ENCODE data around the gene ARHGAP15.

The ARHGAP15 gene

GRCh38 chr2:143582046-143582747 is 453.0 kb downstream of the ARHGAP15 start:
- TF ChIP-seq CTCF (IDR thresholded peaks at IDR 0.05; ENCODE audit: low read depth, low read length): peak; percentile 28
- peak; percentile 10 to 18 for DNase-seq (ENCODE audit: low read depth in 2 of 2)

GRCh38 chr2:143584936-143585335 is 455.7 kb downstream of the ARHGAP15 start:
- TF ChIP-seq CTCF (IDR thresholded peaks at IDR 0.05; ENCODE audit: low read depth, low read length): no peak
- H3K4me3 ChIP-seq (replicated peaks in 1 of 2; ENCODE audit: low read depth in 2 of 2, low read length in 2 of 2): no peak overlapping the region
- no peak for DNase-seq (ENCODE audit: low read depth in 2 of 2)

More at GRCh38 chr2:143582046-143582747, 453.0 kb downstream of the ARHGAP15 start:
- H3K4me3 ChIP-seq (replicated peaks in 1 of 2; ENCODE audit: low read depth in 2 of 2, low read length in 2 of 2): no peak overlapping the region

- no peak overlapping the region for H3K4me3 ChIP-seq (replicated peaks in 1 of 2; ENCODE audit: low read depth in 2 of 2, low read length in 2 of 2)
- no peak for DNase-seq (ENCODE audit: low read depth in 2 of 2)
- TF ChIP-seq CTCF (IDR thresholded peaks at IDR 0.05; ENCODE audit: low read depth, low read length): no peak
Observed at GRCh38 chr2:143586119-143586518, 456.9 kb downstream of the ARHGAP15 start.

GRCh38 chr2:143588746-143589145 is 459.5 kb downstream of the ARHGAP15 start:
- no peak overlapping the region for H3K4me3 ChIP-seq (replicated peaks in 1 of 2; ENCODE audit: low read depth in 2 of 2, low read length in 2 of 2)
- DNase-seq (ENCODE audit: low read depth in 2 of 2): no peak
- no peak for TF ChIP-seq CTCF (IDR thresholded peaks at IDR 0.05; ENCODE audit: low read depth, low read length)

- H3K4me3 ChIP-seq (replicated peaks in 1 of 2; ENCODE audit: low read depth in 2 of 2, low read length in 2 of 2): no peak overlapping the region
- no peak for TF ChIP-seq CTCF (IDR thresholded peaks at IDR 0.05; ENCODE audit: low read depth, low read length)
- DNase-seq (ENCODE audit: low read depth in 2 of 2): no peak
Observed at GRCh38 chr2:143594161-143594560, 464.9 kb downstream of the ARHGAP15 start.

- no peak for DNase-seq (ENCODE audit: low read depth in 2 of 2)
- H3K4me3 ChIP-seq (replicated peaks in 1 of 2; ENCODE audit: low read depth in 2 of 2, low read length in 2 of 2): no peak overlapping the region
- no peak for TF ChIP-seq CTCF (IDR thresholded peaks at IDR 0.05; ENCODE audit: low read depth, low read length)
Observed at GRCh38 chr2:143594745-143595144, 465.5 kb downstream of the ARHGAP15 start.

GRCh38 chr2:143600116-143600515 is 470.9 kb downstream of the ARHGAP15 start:
- DNase-seq (ENCODE audit: low read depth in 2 of 2): peak in 1 of 2 donors; percentile 12
- no peak for TF ChIP-seq CTCF (IDR thresholded peaks at IDR 0.05; ENCODE audit: low read depth, low read length)
- H3K4me3 ChIP-seq (replicated peaks in 1 of 2; ENCODE audit: low read depth in 2 of 2, low read length in 2 of 2): no peak overlapping the region

All from cardiac fibroblast (primary cell).